HEK293T (cell line): ENCODE measurements around the gene RNU5D-1.

ENCODE experiments used
- ELF4 ChIP-seq: fragments of 450-650 bp; IDR thresholded peaks from 2 replicates; pipeline ENCODE4 v1.6.1; 2017; ENCODE audit warnings: antibody characterized with exemption
- FOXA1 ChIP-seq: fragments of 450-650 bp; IDR thresholded peaks from 2 replicates; pipeline ENCODE4 v1.6.1; 2016; ENCODE audit warnings: mild to moderate bottlenecking
- FOXK2 ChIP-seq: fragments of 450-650 bp; IDR thresholded peaks from 2 replicates; pipeline ENCODE4 v1.6.1; 2016; ENCODE audit warnings: mild to moderate bottlenecking
- FOXM1 ChIP-seq: fragments of 450-650 bp; IDR thresholded peaks from 2 replicates; pipeline ENCODE4 v1.6.1; 2017; ENCODE audit warnings: mild to moderate bottlenecking, borderline replicate concordance
- SUZ12 ChIP-seq: fragments of 450-650 bp; IDR thresholded peaks from 2 replicates; pipeline ENCODE4 v1.6.1; 2016; ENCODE audit warnings: mild to moderate bottlenecking

GRCh38 chr1:44689447-44689765 lies 41.6 kb downstream of the RNU5D-1 start:
- TF ChIP-seq FOXK2 (no peak), SUZ12 (no peak), FOXA1 (no peak), FOXM1 (no peak), ELF4 (no peak)
